Adrenal gland (tissue), 5 donors: ENCODE results near the gene PODXL.

Experiments used
- POLR2A ChIP-seq, 2 donors: fragments of 450-650 bp; IDR thresholded peaks; one replicate each; pipeline ENCODE4 v1.6.1; 2017; ENCODE audit warnings: antibody characterized with exemption in 2 of 2, mild to moderate bottlenecking in 2 of 2, moderate library complexity in 1 of 2
- TF ChIP-seq, protein P1 (sequence below), 6 experiments: fragments of 450-650 bp in 4 of 6; fragments of 200-600 bp in 2 of 6; sonication (generic) in 1 of 6; IDR thresholded peaks; 1 replicate in 5 of 6; 2 replicates in 1 of 6; pipeline versions ENCODE4 v1.5.1 to v1.8.0; 2016 to 2021; ENCODE audit warnings: antibody characterized with exemption in 6 of 6, mild to moderate bottlenecking in 2 of 6, moderate library complexity in 1 of 6
- donor health status: DM: no; HTN: no; CAD: no.

DNA sequence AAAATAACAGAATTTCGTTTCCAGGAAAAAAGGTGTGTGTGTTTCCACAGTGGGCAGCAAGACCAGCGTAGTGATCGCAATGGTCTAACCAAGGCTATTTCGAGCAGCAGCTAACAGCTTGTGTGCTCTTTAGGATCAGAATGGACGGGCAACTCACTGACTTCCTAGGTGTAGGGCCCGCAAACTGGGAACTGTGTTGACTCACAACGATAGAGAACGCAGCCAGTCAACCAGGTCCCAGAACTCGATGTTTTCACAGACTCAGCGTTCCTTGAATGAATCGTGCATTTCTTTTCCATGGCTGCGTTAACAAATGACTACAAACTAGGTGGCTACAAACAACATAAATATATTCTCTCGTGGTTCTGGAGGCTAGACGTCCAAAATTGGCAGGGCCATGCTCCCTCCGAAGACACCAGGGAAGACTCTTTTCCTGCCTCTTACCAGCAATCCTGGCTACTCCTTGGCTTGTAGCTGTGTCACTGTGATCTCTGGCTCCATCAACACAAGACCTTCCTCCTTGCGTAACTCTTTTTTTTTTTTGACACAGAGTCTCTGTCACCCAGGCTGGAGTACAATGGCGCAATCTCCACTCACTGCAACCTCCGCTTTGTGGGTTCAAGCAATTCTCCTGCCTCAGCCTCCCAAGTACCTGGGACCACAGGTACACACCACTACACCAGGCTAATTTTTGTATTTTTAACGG is 39.1 kb downstream of the PODXL start:
- TF ChIP-seq, protein P1, sequence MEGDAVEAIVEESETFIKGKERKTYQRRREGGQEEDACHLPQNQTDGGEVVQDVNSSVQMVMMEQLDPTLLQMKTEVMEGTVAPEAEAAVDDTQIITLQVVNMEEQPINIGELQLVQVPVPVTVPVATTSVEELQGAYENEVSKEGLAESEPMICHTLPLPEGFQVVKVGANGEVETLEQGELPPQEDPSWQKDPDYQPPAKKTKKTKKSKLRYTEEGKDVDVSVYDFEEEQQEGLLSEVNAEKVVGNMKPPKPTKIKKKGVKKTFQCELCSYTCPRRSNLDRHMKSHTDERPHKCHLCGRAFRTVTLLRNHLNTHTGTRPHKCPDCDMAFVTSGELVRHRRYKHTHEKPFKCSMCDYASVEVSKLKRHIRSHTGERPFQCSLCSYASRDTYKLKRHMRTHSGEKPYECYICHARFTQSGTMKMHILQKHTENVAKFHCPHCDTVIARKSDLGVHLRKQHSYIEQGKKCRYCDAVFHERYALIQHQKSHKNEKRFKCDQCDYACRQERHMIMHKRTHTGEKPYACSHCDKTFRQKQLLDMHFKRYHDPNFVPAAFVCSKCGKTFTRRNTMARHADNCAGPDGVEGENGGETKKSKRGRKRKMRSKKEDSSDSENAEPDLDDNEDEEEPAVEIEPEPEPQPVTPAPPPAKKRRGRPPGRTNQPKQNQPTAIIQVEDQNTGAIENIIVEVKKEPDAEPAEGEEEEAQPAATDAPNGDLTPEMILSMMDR (IDR thresholded peaks at IDR 0.05) = no peak
- no peak for TF ChIP-seq POLR2A (IDR thresholded peaks at IDR 0.05)
